Neutrophil (primary cell): ENCODE results near the gene RBMS3.

ENCODE experiments used
- H3K27ac ChIP-seq: fragments of 200-600 bp; sonication (generic); 2 replicates; pipeline ENCODE4 v1.5.1; 2016; ENCODE audit warnings: mild to moderate bottlenecking, moderate library complexity
- H3K27me3 ChIP-seq: fragments of 200-600 bp; sonication (generic); 2 replicates; pipeline ENCODE4 v1.6.0; 2016; ENCODE audit warnings: mild to moderate bottlenecking
- H3K36me3 ChIP-seq: fragments of 200-600 bp; sonication (generic); 2 replicates; pipeline ENCODE4 v1.5.1; 2017
- H3K4me1 ChIP-seq, 2 experiments: fragments of 200-600 bp in 1 of 2; sonication (generic) in 1 of 2; 1 replicate in 1 of 2; 2 replicates in 1 of 2; pipeline versions ENCODE4 v1.5.1 to v1.6.1; 2013 to 2016; ENCODE audit warnings: low read depth in 1 of 2, low read length in 1 of 2, mild to moderate bottlenecking in 1 of 2, moderate library complexity in 1 of 2; ENCODE audit not compliant: control insufficient read depth in 1 of 2, insufficient read depth in 1 of 2
- H3K4me3 ChIP-seq, 2 experiments: fragments of 200-600 bp in 1 of 2; sonication (generic) in 1 of 2; 1 replicate in 1 of 2; 2 replicates in 1 of 2; pipeline ENCODE4 v1.5.1; 2013 to 2016; ENCODE audit warnings: low read depth in 1 of 2, low read length in 1 of 2, mild to moderate bottlenecking in 1 of 2, moderate library complexity in 1 of 2
- H3K9me3 ChIP-seq: fragments of 200-600 bp; sonication (generic); 2 replicates; pipeline ENCODE4 v1.5.1; 2016
- CTCF ChIP-seq: fragments of 200-600 bp; sonication (generic); IDR thresholded peaks from 2 replicates; pipeline ENCODE4 v1.5.1; 2016; ENCODE audit warnings: antibody characterized with exemption

The RBMS3 gene

GRCh38 chr3:29932696-29933325 is 651.9 kb downstream of the RBMS3 start:
- no peak overlapping the region for H3K4me3 ChIP-seq
- H3K9me3 ChIP-seq = no peaks in the 10 kb centered on the region
- H3K36me3 ChIP-seq = no peaks in the 10 kb centered on the region
- H3K27me3 ChIP-seq = no peaks in the 10 kb centered on the region
- TF ChIP-seq CTCF = no peak
- no peak overlapping the region for H3K27ac ChIP-seq
- no peaks in the 10 kb centered on the region for H3K4me1 ChIP-seq

- H3K4me3 ChIP-seq = no peak overlapping the region
- no peaks in the 10 kb centered on the region for H3K27me3 ChIP-seq
- H3K9me3 ChIP-seq = no peaks in the 10 kb centered on the region
- no peak overlapping the region for H3K27ac ChIP-seq
- no peak for TF ChIP-seq CTCF
- no peaks in the 10 kb centered on the region for H3K36me3 ChIP-seq
- no peaks in the 10 kb centered on the region for H3K4me1 ChIP-seq
Measured at GRCh38 chr3:29933802-29934490, 653.1 kb downstream of the RBMS3 start.

- Histone ChIP-seq H3K27ac (no peak overlapping the region), H3K9me3 (no peaks in the 10 kb centered on the region), H3K4me1 (no peaks in the 10 kb centered on the region), H3K36me3 (no peaks in the 10 kb centered on the region), H3K4me3 (no peak overlapping the region), H3K27me3 (no peaks in the 10 kb centered on the region)
- no peak for TF ChIP-seq CTCF
Measured at GRCh38 chr3:29934751-29935150, 653.9 kb downstream of the RBMS3 start.

- no peak overlapping the region for H3K4me3 ChIP-seq
- TF ChIP-seq CTCF = no peak
- H3K36me3 ChIP-seq = no peaks in the 10 kb centered on the region
- H3K27ac ChIP-seq = no peak overlapping the region
- H3K4me1 ChIP-seq = no peaks in the 10 kb centered on the region
- H3K9me3 ChIP-seq = no peaks in the 10 kb centered on the region
- H3K27me3 ChIP-seq = no peaks in the 10 kb centered on the region
Measured at GRCh38 chr3:29936054-29936453, 655.2 kb downstream of the RBMS3 start.

- no peaks in the 10 kb centered on the region for H3K4me1 ChIP-seq
- no peak for TF ChIP-seq CTCF
- H3K9me3 ChIP-seq = no peaks in the 10 kb centered on the region
- no peak overlapping the region for H3K4me3 ChIP-seq
- no peaks in the 10 kb centered on the region for H3K36me3 ChIP-seq
- H3K27me3 ChIP-seq = no peaks in the 10 kb centered on the region
- no peak overlapping the region for H3K27ac ChIP-seq
Measured at GRCh38 chr3:29936766-29937165, 655.9 kb downstream of the RBMS3 start.
